PC-9 (cell line): ENCODE measurements around the gene OR10P1. TPM values are rescaled to one million over a fixed set of nuclear protein-coding genes. Genes with fewer than 3 reads are reported as not detected.

Source experiments
- BruUV-seq: library from RNA; stranded (reverse); fragments of 400-500 nt; replicated peaks from 2 replicates; lab custom pipeline; 2021; lab: Mats Ljungman, UMichigan
- CTCF ChIA-PET: fragments of 300-600 bp; sonication (Branson Sonifier 250); formaldehyde crosslinking; loops from one replicate; lab custom pipeline; 2022; ENCODE audit warnings: antibody characterized with exemption; lab: Charles Lee
- POLR2A ChIA-PET: fragments of 300-600 bp; sonication (Branson Sonifier 250); formaldehyde crosslinking; loops from one replicate; lab custom pipeline; 2022; ENCODE audit warnings: antibody characterized with exemption; ENCODE audit not compliant: unreplicated experiment; lab: Charles Lee
- DNase-seq, 2 experiments: peaks; one replicate each; pipeline versions ENCODE4 v3.0.0 to v3.0.0-alpha.2; 2015 to 2022; ENCODE audit warnings: mixed read lengths in 1 of 2
- H2AFZ ChIP-seq: fragments of 200-600 bp; sonication (generic); 2 replicates; pipeline ENCODE4 v1.8.1; 2017; ENCODE audit warnings: antibody characterized with exemption
- H3F3A ChIP-seq: fragments of 200-600 bp; sonication (generic); 2 replicates; pipeline ENCODE4 v1.8.1; 2017; ENCODE audit warnings: antibody characterized with exemption, mild to moderate bottlenecking, low read depth; ENCODE audit not compliant: insufficient read depth
- H3K27ac ChIP-seq: fragments of 200-600 bp; sonication (generic); 2 replicates; pipeline ENCODE4 v1.6.1; 2016; ENCODE audit warnings: mixed run types
- H3K27me3 ChIP-seq: fragments of 200-600 bp; sonication (generic); 2 replicates; pipeline ENCODE4 v1.6.1; 2016; ENCODE audit warnings: low read depth, mixed run types; ENCODE audit not compliant: insufficient read depth
- H3K36me3 ChIP-seq: fragments of 200-600 bp; sonication (generic); 2 replicates; pipeline ENCODE4 v1.6.1; 2016; ENCODE audit warnings: low read depth, mixed run types
- H3K4me1 ChIP-seq: fragments of 200-600 bp; sonication (generic); replicated peaks from 2 replicates; pipeline ENCODE4 v1.6.1; 2016; ENCODE audit warnings: mixed run types; ENCODE audit not compliant: insufficient read depth
- H3K4me2 ChIP-seq: fragments of 200-600 bp; sonication (generic); 2 replicates; pipeline ENCODE4 v1.6.1; 2017; ENCODE audit warnings: mixed run types
- H3K4me3 ChIP-seq: fragments of 200-600 bp; sonication (generic); 2 replicates; pipeline ENCODE4 v1.6.1; 2016; ENCODE audit warnings: mixed run types
- H3K79me2 ChIP-seq: fragments of 200-600 bp; sonication (generic); 2 replicates; pipeline ENCODE4 v1.6.1; 2017; ENCODE audit warnings: low read depth, mixed run types
- H3K9me2 ChIP-seq: fragments of 200-600 bp; sonication (generic); 2 replicates; pipeline ENCODE4 v1.8.1; 2017; ENCODE audit warnings: mild to moderate bottlenecking; ENCODE audit not compliant: insufficient read depth
- H3K9me3 ChIP-seq: fragments of 200-600 bp; sonication (generic); 2 replicates; pipeline ENCODE4 v1.8.1; 2016; ENCODE audit warnings: low read depth; ENCODE audit not compliant: insufficient read depth
- H4K20me1 ChIP-seq: fragments of 200-600 bp; sonication (generic); 2 replicates; pipeline ENCODE4 v1.8.1; 2017; ENCODE audit not compliant: insufficient read depth
- CTCF ChIP-seq: fragments of 200-600 bp; sonication (generic); conservative IDR thresholded peaks from 2 replicates; pipeline ENCODE4 v1.6.1; 2017; ENCODE audit warnings: mixed run types, antibody characterized with exemption, mild to moderate bottlenecking, moderate library complexity
- EZH2 ChIP-seq: fragments of 200-600 bp; sonication (generic); IDR thresholded peaks from 2 replicates; pipeline ENCODE4 v1.8.0; 2017; ENCODE audit warnings: antibody characterized with exemption, low read depth
- intact Hi-C: fragments of 100-400 bp; cut with micrococcal nuclease; formaldehyde crosslinking; loops from one replicate; pipeline ENCODE4 v1.10.0; 2022; ENCODE audit not compliant: unreplicated experiment
- total RNA-seq: library from RNA; stranded (reverse); gene quantifications from 2 replicates; pipeline ENCODE4 v1.2.3, GENCODE V29; 2021

The OR10P1 gene
- total RNA-seq, 1 experiment from 2014 or later, result not detected

GRCh38 chr12:55610598-55610997 is 26.1 kb upstream of the OR10P1 start:
- Histone ChIP-seq H3K27me3 (peaks cover 12% of the 10 kb centered on the region; the same call in 1 of the 2 replicates), H3K4me2 (no peak overlapping the region), H3K9me2 (no peaks in the 10 kb centered on the region), H3K9me3 (0 out of 2 replicates have a peak, but pooled peaks cover 2% of the 10 kb centered on the region), H3K36me3 (no peaks in the 10 kb centered on the region), H3K4me3 (no peak overlapping the region), H3K4me1 (no peaks in the 10 kb centered on the region), H3K27ac (no peak overlapping the region), H3F3A (no peaks in the 10 kb centered on the region), H3K79me2 (no peaks in the 10 kb centered on the region), H4K20me1 (no peaks in the 10 kb centered on the region), H2AFZ (no peak overlapping the region)
- BruUV-seq, result no TSS peak
- POLR2A ChIA-PET, result no interaction called here
- no peak for DNase-seq
- CTCF ChIA-PET, result no interaction called here
- no peak for TF ChIP-seq EZH2
- no peak for TF ChIP-seq CTCF
- intact Hi-C loops, result no loop called here

DNA sequence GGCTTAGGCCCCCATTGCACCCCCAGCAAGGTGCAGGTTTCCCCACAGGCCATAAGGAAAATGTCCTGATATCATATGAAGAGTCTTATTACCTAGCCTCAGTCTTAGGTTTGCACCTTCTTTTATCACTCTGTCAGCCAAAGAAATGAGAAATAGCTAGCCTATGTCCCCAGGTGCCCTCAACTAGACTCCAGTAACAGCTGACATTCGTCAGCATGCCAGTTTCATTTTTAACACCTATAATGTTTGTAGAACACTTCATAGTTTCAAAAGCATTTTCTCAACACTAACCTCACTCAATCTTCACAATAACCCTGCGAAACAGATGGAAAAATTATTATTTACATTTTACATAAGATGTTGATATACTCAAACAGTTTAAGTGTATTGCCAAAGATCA is 24.0 kb upstream of the OR10P1 start:
- CTCF ChIA-PET, result no interaction called here
- Histone ChIP-seq H3K27me3 (0 out of 2 replicates have a peak, but pooled peaks cover 4% of the 10 kb centered on the region), H4K20me1 (no peaks in the 10 kb centered on the region), H3K4me3 (no peak overlapping the region), H3F3A (no peaks in the 10 kb centered on the region), H3K79me2 (no peaks in the 10 kb centered on the region), H3K4me1 (no peaks in the 10 kb centered on the region), H3K36me3 (no peaks in the 10 kb centered on the region), H2AFZ (no peak overlapping the region), H3K9me2 (no peaks in the 10 kb centered on the region), H3K9me3 (peaks cover 3% of the 10 kb centered on the region; the same call in 1 of the 2 replicates), H3K27ac (no peak overlapping the region), H3K4me2 (no peak overlapping the region)
- no peak for DNase-seq
- BruUV-seq, result no TSS peak
- POLR2A ChIA-PET, result no interaction called here
- no peak for TF ChIP-seq CTCF
- TF ChIP-seq EZH2, result no peak
- intact Hi-C loops, result no loop called here

GRCh38 chr12:55614764-55615163 is 21.9 kb upstream of the OR10P1 start:
- CTCF ChIA-PET, result no interaction called here

More at GRCh38 chr12:55614764-55615163, 21.9 kb upstream of the OR10P1 start:
- TF ChIP-seq EZH2 (no peak), CTCF (no peak)
- no peaks in the 10 kb centered on the region for H3K4me1 ChIP-seq
- H3K79me2 ChIP-seq, result no peaks in the 10 kb centered on the region
- H4K20me1 ChIP-seq, result no peaks in the 10 kb centered on the region
- no peak for DNase-seq
- no peak overlapping the region for H2AFZ ChIP-seq
- H3K9me3 ChIP-seq, result peaks cover 3% of the 10 kb centered on the region; the same call in 1 of the 2 replicates
- H3K27ac ChIP-seq, result no peak overlapping the region
- H3K4me3 ChIP-seq, result no peak overlapping the region
- intact Hi-C loops, result no loop called here
- H3K27me3 ChIP-seq, result no peaks in the 10 kb centered on the region
- BruUV-seq, result no TSS peak
- H3K36me3 ChIP-seq, result no peaks in the 10 kb centered on the region
- no peak overlapping the region for H3K4me2 ChIP-seq
- POLR2A ChIA-PET, result no interaction called here
- no peaks in the 10 kb centered on the region for H3F3A ChIP-seq
- no peaks in the 10 kb centered on the region for H3K9me2 ChIP-seq
